GM12865 (cell line): ENCODE data around the gene PRDX2.
A peak's percentile ranks its signal among the peaks of the same experiment; 100 is the strongest.

ENCODE experiments used
- DNase-seq: peaks from one replicate; pipeline ENCODE4 v3.0.0; 2010; ENCODE audit warnings: low read depth
- H3K4me3 ChIP-seq: 2 replicates; pipeline ENCODE4 v1.5.1; 2011; ENCODE audit warnings: mild to moderate bottlenecking, low read depth, low read length, control low read depth
- CTCF ChIP-seq: IDR thresholded peaks from 2 replicates; pipeline ENCODE4 v1.5.1; 2011; ENCODE audit warnings: low read length, control low read depth, low read depth, inconsistent platforms; ENCODE audit not compliant: insufficient read depth; ENCODE audit errors: missing control alignments

Gene PRDX2

GRCh38 chr19:12790628-12791344, 10.8 kb downstream of the PRDX2 start:
- TF ChIP-seq CTCF, result no peak
- DNase-seq, result no peak
- H3K4me3 ChIP-seq, result peak overlapping the region; percentile 95

- peak; percentile 100 for DNase-seq
- peak overlapping the region; percentile 95 for H3K4me3 ChIP-seq
- TF ChIP-seq CTCF, result no peak
Measured at GRCh38 chr19:12789904-12790619, 11.5 kb downstream of the PRDX2 start.

- TF ChIP-seq CTCF, result no peak
- DNase-seq, result no peak
Measured at GRCh38 chr19:12789098-12789903, 12.3 kb downstream of the PRDX2 start.

GRCh38 chr19:12788682-12789097, 12.9 kb downstream of the PRDX2 start:
- peak overlapping the region; percentile 84 for H3K4me3 ChIP-seq
- peak; percentile 93 for DNase-seq
- TF ChIP-seq CTCF, result no peak

More at GRCh38 chr19:12789098-12789903, 12.3 kb downstream of the PRDX2 start:
- H3K4me3 ChIP-seq, result peak overlapping the region; percentile 84

- TF ChIP-seq CTCF, result no peak
- peak overlapping the region; percentile 84 for H3K4me3 ChIP-seq
- DNase-seq, result no peak
Measured at GRCh38 chr19:12788042-12788681, 13.4 kb downstream of the PRDX2 start.

GRCh38 chr19:12787458-12787857, 14.1 kb downstream of the PRDX2 start:
- H3K4me3 ChIP-seq, result no peak overlapping the region
- no peak for DNase-seq
- TF ChIP-seq CTCF, result no peak
